ENCODE measurements around the gene GLB1L. TPM values are rescaled to one million over a fixed set of nuclear protein-coding genes. Genes with fewer than 3 reads are reported as not detected.

Gene GLB1L
- total and polyA plus RNA-seq, 2 of the 8 experiments (the other 6 are each of a cell fraction or from before 2014, with no cell fraction given) = 3.7 to 4.0 TPM

GRCh38 chr2:219205165-219205538 is 40.1 kb downstream of the GLB1L start:
- H3K27ac ChIP-seq (ENCODE audit: low read depth, low read length) = no peak overlapping the region
- H4K91ac ChIP-seq (replicated peaks; ENCODE audit: insufficient read length, low read length) = no peak overlapping the region
- H3K9me3 ChIP-seq (ENCODE audit: insufficient read depth in 2 of 2, low read depth in 1 of 2, low read length in 1 of 2) = no peaks in the 10 kb centered on the region; a peak in 1 of 4 replicates
- FAIRE-seq = no peak
- H3K18ac ChIP-seq (ENCODE audit: extremely low read depth, low read length) = no peak overlapping the region
- H3K79me1 ChIP-seq (ENCODE audit: low read depth, low read length) = no peaks in the 10 kb centered on the region
- H4K8ac ChIP-seq (ENCODE audit: extremely low read depth, insufficient read depth, low read length) = no peak overlapping the region
- no peaks in the 10 kb centered on the region for H3K79me2 ChIP-seq (ENCODE audit: control insufficient read depth in 1 of 2, insufficient read depth in 2 of 2, low read length in 2 of 2)
- DNase-seq (ENCODE audit: low read depth in 1 of 2, low spot score in 2 of 2) = no peak
- H4K5ac ChIP-seq (ENCODE audit: insufficient read length, low read depth, low read length) = no peak overlapping the region
- no peak overlapping the region for H2BK12ac ChIP-seq (ENCODE audit: low read depth, low read length)
- H2BK20ac ChIP-seq (ENCODE audit: low read length) = no peak overlapping the region
- no peak overlapping the region for H2AFZ ChIP-seq (ENCODE audit: low read length)
- H2BK15ac ChIP-seq (ENCODE audit: low read length) = no peak overlapping the region
- no peak overlapping the region for H2BK5ac ChIP-seq (ENCODE audit: low read depth, low read length)
- H3K9ac ChIP-seq (replicated peaks in 1 of 4; ENCODE audit: extremely low read depth in 1 of 4, low read depth in 3 of 4, low read length in 3 of 4) = no peak overlapping the region
- no peak overlapping the region for H2BK120ac ChIP-seq (replicated peaks; ENCODE audit: low read depth, low read length)
- H3K4me3 ChIP-seq (ENCODE audit: extremely low read depth in 1 of 4, insufficient read depth in 2 of 4, low read depth in 3 of 4, low read length in 4 of 4) = no peak overlapping the region
- H3K4me1 ChIP-seq (replicated peaks in 1 of 4; ENCODE audit: control insufficient read depth in 3 of 4, insufficient read depth in 4 of 4, low read length in 3 of 4) = peaks cover 0 to 6% (median 3%) of the 10 kb centered on the region in 4 experiments; a peak in 5 of 7 replicates
- no peak overlapping the region for H3K4ac ChIP-seq (replicated peaks; ENCODE audit: insufficient read length, low read depth, low read length)
- H3K4me2 ChIP-seq (ENCODE audit: insufficient read depth in 1 of 2, low read depth in 2 of 2, low read length in 2 of 2) = no peak overlapping the region; a peak in 1 of 4 replicates
- no peak overlapping the region for H3K56ac ChIP-seq (replicated peaks; ENCODE audit: insufficient read length, low read depth, low read length)
- no peaks in the 10 kb centered on the region for H3K27me3 ChIP-seq (replicated peaks in 1 of 4; ENCODE audit: control insufficient read depth in 3 of 4, extremely low read depth in 1 of 4, insufficient read depth in 3 of 4, low read length in 3 of 4)
- ChIA-PET CTCF (ENCODE audit: partially characterized antibody) (interaction anchor here (0.6 to 2.0 kb wide), 6 partner anchors 14 to 307 kb away, joined by 3 to 6 read pairs (median 4); partner anchors contain the start of gene CNPPD1), POLR2A (ENCODE audit: partially characterized antibody) (interaction anchor here (2.0 to 6.1 kb wide), 3 partner anchors 9 to 34 kb away, joined by 7 to 101 read pairs (median 7); partner anchors contain the start of gene ABCB6)
- H3K36me3 ChIP-seq (ENCODE audit: control insufficient read depth in 2 of 4, insufficient read depth in 4 of 4, low read length in 3 of 4) = peaks cover 0 to 10% (median 0%) of the 10 kb centered on the region in 4 experiments; a peak in 3 of 8 replicates
- peaks cover 10% of the 10 kb centered on the region for H3K23me2 ChIP-seq (ENCODE audit: low read depth, low read length)
- H3K14ac ChIP-seq (ENCODE audit: insufficient read length) = no peak overlapping the region
- H4K20me1 ChIP-seq (replicated peaks in 1 of 2; ENCODE audit: control insufficient read depth in 1 of 2, insufficient read depth in 2 of 2, low read length in 2 of 2) = peaks cover 0 to 2% of the 10 kb centered on the region in 2 experiments
- no peak overlapping the region for H3K23ac ChIP-seq (ENCODE audit: insufficient read length)
- no peak overlapping the region for H2AK5ac ChIP-seq (ENCODE audit: low read depth, low read length)
- TF ChIP-seq EGR1 (IDR thresholded peaks at IDR 0.05; ENCODE audit: borderline replicate concordance, low read depth, low read length) = no peak
- TF ChIP-seq KDM5A (IDR thresholded peaks at IDR 0.05; ENCODE audit: low read length) = no peak
- WGBS, 2 experiments (ENCODE audit: extremely low coverage in 1 of 2, insufficient coverage in 1 of 2, insufficient read length in 1 of 2, insufficient replicate concordance in 2 of 2, low coverage in 1 of 2, low lambda C conversion rate in 2 of 2, missing lambda C conversion rate in 1 of 2) = 83% methylated on average over 5 of the region's 5 CpGs; no CpG with 5 or more reads in 1 of the 2 experiments
